GM21515 (cell line): ENCODE measurements around the gene NOL12.
"Not testable (repeated sequence)": the region's sequence is repeated elsewhere in the genome, so short reads cannot be mapped to it uniquely, and the experiment has no call there.

Source experiments
- ATAC-seq: cut with Tn5 transposase; IDR thresholded peaks from one replicate; pipeline ENCODE4 v1.9.1; 2021; ENCODE audit not compliant: unreplicated experiment

NOL12 gene, protein sequence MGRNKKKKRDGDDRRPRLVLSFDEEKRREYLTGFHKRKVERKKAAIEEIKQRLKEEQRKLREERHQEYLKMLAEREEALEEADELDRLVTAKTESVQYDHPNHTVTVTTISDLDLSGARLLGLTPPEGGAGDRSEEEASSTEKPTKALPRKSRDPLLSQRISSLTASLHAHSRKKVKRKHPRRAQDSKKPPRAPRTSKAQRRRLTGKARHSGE

DNA sequence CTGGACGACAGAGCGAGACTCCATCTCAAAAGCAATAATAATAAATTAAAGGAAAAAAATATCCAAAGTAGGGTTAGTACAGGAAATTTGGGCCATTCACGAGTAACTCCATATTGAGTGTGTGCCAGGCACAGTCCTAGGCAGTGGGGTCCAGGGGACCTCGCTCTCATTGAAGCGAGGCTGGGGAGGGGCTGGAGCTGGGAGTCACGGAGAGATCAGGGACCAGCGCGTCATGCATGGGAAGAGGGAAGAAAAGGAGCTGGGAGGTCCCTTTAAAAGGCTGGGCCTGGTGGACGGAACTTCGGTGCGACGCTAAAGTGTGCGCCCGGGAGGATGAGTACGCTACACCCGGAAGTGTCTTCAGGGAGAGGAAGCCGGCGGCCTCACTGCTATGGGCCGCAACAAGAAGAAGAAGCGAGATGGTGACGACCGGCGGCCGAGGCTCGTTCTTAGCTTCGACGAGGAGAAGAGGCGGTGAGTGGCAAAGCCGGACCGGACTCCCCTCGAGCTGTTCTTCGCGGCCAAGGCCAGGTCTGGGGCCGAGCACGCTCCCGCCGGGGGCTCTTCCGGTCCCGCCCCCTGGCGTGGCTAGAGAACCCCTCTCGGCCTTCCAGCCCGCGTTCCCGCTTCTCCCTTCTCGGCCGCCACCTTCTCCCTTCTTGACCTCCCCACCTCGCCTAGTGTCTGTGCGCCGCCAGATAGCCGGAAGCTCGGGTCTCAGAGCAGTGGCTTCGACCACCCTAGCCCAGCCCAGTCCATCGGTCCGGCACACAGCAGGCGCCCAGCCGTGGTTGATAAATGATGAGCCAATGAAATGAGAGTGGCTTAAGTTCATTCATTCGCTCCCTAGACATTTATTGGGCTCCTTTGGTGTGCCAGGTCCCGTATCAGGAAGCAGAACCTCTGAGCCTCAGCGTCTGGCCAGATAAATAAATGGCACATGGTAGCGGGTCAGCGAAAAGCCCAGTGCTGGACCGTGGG is at the start of gene NOL12:
Gene NOL12 (plus strand): TSS at position 342 of the 981 bp plus-strand sequence. CDS start 50 bp downstream, at position 392.
- peak; percentile 62 for ATAC-seq

DNA sequence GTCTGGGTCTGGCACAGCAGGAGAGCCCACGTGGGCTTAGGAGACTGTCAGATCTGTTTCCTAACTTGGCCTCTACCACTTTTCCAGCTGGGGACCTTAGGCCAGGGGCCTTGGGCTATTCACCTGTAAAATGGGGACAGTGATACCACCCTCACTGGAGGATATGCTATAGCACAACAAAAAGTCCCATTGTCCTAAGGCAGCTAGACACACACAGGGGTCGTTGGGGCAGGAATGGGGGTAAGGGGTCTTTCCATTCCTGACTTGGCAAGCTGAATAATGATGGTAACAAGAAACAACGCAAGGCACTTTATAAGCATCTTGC is 49.2 kb upstream of the NOL12 start:
- no peak for ATAC-seq

DNA sequence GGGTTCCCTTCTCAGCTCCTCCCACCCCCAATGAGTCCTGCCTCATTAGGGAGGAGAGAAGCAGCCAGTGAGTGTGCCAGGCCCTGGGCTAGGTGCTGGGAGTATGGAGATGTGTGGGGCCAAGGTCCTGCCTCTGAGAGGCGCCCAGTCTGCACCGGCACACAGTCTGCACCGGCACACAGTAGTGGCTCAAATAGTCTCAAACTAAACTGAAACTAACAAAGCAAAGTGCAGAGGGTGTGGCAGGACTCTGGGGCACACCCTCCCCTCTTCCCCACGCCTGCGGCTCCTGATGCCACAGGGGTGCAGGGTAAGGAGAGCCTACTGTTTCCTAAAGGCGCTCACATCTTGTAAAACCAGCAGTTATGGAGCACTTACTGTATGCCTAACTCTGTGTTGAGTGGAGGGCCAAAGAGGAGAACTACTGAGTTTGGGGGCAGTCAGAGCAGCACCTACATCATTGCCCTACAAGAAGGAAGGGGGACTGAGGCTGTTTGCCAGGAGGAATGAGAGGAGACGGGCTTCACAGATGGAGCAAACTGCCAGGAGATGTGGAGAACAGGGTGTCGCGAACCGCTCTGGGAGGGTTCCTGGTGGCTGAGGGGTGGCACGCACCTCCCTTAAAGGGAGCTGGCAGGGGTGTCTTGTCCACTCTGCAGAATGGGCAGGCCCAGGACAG is 47.6 kb upstream of the NOL12 start:
- no peak for ATAC-seq

DNA sequence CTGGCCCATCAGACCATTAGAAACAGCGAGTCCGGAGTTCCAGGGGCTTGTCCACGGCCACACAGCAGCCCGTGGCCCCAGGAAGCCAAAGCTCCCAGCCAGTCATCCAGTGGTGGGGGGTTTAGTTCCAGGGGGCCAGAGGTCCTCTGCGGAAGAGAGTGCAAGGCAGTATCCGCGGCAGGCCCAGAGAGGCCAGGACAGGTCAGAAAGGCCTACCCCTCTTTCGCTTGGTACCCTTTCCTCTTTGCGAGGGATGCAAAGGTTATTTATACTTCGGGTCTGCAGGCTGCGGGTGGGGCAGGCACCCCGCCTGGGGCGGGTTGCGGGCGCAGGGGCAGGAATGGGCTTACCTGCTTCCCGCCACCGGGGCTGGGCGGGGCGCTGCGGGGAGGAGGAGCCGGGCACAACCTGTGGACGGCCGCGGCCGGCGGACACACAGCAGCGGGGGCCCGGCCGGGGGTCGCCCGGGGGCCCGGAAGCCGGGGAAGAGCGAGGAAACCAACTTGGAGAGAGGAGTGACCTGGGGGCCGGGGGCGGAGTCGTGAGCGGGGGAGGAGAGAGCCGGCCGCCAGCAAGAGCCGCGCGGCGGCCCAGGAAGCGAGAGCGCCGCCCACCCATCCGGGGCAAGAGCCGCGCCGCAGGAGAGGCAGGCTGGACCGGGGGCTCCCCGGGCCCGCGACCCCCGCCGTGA is 46.9 kb upstream of the NOL12 start, which contains the start of gene SH3BP1:
Gene SH3BP1 (plus strand): TSS at position 600 of the 691 bp plus-strand sequence. CDS start 119 bp downstream, outside the sequence.
- ATAC-seq: no peak

DNA sequence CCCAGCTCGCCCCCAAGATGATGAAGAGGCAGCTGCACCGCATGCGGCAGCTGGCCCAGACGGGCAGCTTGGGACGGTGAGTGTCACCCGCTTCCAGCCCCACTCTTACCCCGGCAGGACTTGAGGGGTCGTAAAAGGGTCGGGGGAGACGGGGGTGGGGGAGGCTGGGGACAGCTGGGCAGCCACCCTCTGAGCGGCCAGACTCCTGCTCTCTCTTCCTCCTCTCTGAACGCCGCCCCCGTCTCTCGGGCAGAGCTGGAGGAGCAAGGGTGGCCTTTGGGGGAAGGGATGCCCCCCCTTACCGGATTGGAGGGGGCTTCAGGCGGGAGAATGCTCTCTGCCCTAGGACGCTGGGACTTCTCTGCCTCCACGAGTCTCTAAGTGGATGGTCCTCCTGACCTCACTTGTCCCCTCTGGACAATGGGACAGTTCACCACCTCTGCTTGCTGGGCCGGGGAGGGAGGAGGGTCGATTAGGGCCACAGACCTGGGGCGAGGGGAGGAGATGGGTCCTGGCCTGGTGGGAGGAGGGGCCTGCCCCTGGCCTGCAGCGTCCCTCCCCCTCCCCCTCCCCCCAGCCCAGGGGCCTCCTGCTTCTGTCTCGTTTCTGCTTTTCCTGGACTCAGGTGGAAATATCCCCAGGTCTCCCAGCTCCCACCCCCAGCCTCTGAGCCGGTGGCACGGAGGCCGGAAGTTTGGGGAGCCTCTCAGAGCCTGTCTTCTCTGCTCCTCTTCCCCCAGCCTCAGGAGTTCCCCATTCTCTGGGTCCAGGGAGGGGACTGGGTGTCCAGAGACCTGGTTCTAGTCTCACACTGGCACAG is 46.2 kb upstream of the NOL12 start:
- ATAC-seq: no peak

DNA sequence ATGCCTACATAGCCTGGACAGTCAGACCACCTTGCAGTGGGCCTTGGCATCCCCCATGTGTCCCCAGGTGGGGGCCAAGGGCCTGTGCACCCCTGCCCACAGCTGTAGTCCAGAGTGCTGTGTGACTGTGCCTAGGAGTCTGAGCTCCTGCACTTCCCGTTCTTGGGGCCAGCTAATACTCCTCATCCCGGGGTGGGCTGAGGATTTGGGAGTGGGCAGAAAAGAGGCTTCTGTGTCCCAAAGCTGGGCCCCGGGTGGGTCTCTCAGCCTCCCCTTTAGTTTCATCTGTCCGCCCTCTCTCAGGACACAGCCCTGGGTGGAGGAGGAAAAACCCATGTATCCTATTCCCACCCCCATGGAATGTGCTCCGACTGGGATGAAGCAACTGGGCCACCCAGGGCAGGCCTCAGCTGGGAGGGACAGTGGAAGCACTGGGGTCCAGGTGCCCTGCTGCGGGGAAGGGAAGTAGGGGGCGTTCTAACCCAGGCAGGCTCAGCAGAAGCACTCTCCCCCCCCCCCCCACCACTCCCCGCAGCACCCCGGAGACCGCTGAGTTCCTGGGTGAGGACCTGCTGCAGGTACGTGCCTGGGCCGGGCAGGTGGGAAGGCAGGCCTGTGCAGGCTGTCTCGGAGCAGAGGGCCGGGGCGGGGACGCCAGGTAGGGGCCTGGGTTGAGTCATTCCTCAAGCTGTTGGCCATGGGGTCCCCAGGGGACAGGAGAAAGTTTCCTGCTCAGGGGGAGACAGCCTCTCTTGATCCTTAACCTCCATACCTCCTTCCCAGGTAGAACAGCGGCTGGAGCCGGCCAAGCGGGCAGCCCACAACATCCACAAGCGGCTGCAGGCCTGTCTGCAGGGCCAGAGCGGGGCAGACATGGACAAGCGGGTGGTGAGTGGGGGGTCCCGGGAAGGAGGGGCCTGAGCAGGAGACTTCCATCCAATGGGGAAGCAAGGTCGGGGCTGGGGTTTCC is 45.3 kb upstream of the NOL12 start:
- ATAC-seq: no peak

DNA sequence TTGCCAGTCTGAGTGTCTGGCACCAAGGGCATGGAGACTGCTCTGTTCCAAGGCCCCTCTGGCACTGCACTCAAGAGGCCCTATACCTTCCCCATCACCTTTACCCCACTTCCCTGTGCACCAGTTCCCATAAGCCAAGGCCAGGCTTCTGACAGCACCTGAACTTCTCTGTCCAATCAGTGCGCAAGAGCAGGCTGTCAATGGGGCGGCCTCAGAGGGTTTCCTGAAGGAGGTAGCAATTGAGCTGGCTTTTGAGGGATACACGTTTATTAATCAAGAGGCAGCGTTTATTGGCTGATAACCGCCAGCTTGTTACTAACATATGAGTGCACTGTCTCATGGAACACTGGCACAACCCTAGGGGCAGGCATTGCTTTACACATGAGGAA is 44.6 kb upstream of the NOL12 start:
- no peak for ATAC-seq

DNA sequence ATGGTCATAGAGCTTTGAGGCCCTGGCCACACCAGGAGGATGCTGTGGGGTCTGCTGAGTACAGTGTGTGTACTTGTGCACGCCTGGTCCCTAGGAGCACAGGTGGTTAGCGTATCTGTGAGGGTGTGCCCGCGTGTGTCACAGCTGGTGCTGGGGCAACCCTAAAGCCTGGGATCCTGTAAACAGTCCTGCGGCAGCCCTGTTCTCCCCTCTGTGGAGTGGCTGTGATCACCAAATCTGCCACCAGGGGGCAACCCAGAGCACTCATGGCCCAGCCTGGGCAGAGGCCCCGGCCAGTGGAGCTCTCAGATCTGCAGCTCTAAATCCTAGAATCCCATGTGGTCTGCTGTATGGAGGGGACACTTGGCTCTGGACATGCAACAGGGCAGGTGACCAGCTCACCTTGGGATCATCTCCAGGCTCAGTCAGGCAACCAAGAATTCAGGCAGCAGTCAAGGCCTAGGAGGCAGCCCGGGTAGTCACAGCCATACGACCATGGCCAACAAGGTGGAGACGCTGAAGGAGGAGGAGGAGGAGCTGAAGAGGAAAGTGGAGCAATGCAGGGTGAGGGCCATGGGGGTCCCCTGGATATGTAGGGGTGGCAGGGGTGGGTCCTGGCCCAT is 42.8 kb upstream of the NOL12 start:
- no peak for ATAC-seq

DNA sequence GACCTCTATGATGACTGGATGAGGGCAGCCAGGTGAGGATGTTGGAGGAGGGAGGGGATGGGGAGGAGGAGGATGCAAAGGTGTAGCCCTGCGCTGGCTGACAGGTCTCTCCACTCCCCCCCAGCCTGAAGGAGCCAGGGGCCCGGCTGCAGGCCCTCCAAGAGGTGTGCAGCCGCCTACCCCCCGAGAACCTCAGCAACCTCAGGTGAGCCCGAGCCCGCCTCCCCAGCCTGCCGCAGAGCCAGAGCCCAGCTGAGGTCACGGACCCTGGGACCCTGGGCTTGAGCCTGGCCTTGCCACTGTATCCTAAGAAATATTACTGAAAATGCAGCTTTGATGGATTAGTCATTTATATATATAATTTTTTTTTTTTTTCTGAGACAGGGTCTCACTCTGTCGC is 38.8 kb upstream of the NOL12 start:
- ATAC-seq: no peak

DNA sequence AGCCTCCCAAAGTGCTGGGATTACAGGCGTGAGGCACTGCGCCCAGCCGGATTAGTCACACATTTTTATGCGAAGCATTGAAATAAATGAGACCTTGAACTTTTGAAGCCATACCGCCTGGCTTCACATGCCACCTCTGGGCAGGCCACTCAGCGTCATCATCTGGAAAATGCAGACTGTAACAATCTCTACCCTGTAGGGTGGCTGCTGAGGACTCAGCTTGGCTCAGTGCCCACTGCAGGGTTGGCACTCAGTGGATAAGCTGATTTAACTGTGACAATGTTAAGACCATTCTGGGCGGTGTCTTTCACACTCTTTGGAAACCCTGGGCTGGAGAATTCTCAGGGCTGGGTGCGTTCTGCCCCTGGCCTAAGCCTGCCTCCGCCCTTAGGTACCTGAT is 38.2 kb upstream of the NOL12 start:
- no peak for ATAC-seq

DNA sequence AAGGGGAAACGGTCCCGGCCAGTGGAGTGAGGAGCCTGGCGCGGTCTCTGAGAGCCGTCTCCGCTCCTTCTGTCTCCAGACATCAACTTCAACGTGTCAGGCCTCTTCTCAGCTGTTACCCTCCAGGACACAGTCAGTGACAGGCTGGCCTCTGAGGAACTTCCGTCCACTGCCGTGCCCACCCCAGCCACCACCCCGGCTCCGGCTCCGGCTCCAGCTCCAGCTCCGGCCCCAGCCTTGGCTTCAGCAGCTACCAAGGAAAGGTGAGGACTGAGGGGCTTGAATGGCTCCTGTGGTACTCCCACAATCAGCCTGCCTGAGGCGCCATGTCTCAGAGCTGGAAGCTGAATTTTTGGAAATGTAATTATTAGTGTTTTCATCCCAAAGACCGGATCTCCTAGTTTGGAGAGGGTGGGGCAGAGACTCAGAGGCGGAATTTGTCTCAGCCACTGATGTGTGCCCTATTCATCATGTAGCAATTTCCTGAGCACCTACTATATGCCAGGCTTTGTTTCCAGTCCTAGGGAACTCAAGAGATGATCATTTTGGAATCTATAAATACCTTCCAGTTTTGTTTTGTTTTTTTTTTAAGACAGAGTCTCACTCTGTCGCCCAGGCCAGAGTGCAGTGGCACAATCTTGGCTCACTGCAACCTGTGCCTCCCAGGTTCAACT is 35.5 kb upstream of the NOL12 start:
- ATAC-seq: no peak

DNA sequence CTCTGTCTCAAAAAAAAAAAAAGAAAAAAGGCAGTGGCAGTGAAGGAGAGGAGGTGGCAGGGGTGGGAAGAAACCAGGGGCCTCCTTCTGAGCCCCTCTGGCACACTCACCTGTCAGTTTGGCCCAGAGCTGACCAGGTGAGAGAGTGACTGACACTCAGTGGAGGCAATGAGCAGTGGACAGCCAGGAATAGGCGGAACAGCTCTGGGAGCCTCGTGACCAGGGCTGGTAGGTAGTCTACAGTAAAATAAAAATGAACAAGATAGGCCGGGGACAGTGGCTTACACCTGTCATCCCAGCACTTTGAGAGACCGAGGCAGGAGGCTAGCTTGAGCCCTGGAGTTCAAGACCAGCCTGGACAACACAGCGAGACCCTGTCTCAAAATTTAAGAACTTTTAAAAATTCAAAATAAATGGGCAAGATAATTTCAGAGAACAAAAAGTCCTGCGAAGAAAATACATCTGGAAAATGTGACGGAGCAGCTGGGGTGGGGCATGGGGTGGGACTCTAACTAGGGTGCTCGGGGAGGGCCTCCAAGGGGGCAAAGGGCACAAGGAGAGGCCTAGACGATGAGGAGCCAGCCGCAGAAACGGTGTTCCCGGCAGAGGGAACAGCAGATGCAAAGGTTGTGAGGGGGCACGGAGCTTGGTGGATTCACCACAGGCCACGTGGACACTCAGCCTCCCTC is 31.4 kb upstream of the NOL12 start:
- ATAC-seq: no peak

DNA sequence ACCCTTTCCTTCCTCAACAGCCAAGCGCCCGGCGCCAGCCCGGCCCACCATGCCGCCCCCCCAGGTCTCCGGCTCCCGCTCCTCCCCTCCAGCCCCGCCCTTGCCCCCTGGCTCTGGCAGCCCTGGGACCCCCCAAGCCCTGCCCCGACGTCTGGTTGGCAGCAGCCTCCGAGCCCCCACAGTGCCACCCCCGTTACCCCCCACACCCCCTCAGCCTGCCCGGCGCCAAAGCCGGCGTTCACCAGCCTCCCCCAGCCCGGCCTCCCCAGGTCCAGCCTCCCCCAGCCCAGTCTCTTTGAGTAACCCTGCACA is 30.9 kb upstream of the NOL12 start:
- no peak for ATAC-seq

DNA sequence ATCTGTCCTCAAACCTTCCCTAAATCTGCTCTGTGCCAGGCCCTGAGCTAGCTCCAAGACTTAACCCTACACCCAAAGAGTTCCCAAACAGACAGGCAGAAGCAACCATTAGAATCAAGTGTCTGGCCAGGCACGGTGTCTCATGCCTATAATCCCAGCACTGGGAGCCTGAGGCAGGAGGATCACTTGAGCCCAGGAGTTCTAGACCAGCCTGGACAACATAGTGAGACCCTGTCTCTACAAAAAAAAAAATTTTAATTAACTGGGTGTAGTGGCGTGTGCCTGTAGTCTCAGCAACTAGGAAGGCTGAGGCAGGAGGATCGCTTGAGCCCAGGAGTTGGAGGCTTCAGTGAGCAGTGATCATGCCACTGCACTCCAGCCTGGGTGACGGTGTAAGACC is 29.6 kb upstream of the NOL12 start:
- not testable (repeated sequence) for ATAC-seq

DNA sequence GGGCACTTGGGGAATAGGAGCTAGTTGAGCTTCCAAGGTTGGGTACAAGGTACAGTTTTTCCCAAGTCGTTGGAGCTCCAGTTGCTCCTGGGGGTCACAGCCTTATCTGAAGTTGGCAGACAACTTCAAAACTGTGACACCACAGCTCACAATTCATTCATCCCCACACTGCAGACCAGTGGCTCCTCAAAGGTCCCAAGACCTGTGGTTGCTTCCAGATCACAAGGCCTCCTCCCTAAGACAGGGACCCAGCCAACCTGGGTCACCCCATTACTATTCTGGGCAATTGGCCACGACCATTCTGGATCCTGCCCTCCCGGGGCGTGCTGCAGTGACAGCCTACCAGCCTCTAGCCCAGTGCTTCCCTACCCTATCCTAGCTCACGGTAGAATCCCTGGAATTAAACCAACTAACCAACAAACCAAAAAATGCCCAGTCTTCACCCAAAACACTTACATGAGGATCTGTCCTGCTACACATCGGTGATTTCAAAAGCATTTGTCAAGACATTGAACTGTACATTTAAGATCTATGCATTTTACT is 28.5 kb upstream of the NOL12 start:
- ATAC-seq: no peak

DNA sequence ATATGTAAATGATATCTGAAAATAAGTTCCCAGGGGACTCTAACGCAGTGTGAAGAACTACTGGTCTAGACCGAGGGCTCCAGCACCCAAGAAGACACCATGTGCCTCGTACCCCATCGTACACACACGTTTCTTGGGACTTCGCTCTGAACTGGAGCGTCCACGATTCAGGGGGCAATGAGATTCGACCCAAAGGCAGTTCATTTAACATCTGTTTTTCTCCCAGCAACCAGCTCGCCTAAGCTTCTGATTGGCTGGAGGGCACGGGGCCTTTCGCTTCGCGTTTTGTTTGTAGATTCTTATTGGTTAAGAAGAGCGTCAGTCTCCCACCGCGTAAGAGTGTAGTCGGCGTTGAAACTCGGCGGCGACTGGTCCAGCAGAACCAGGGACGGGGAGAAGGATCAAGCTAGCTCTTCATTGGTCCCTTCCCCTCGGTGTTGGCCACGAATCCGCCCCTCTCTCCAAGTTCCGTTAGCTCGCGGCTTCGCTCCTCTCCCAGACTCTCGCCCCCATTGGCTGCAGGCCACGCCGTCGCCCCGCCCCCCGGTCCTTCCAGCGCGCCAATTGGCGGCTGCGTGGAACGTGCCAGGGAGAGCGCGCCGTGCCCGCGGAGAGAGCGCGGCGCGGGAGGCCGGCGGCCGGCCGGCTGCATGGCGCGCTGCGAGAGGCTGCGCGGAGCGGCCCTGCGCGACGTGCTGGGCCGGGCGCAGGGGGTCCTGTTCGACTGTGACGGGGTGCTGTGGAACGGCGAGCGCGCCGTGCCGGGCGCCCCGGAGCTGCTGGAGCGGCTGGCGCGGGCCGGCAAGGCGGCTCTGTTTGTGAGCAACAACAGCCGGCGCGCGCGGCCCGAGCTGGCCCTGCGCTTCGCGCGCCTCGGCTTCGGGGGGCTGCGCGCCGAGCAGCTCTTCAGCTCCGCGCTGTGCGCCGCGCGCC is 27.7 kb upstream of the NOL12 start, which contains the start of gene PDXP:
Gene PDXP (plus strand): TSS at position 591 of the 933 bp plus-strand sequence. CDS start 60 bp downstream, at position 651.
- peak; percentile 79 for ATAC-seq
